HEK293T (cell line): ENCODE results near the gene PPP2R5D.

Experiments used
- CTCF ChIA-PET: fragments of 350-600 bp; formaldehyde crosslinking; extraction: SDS; loops from one replicate; lab custom pipeline; 2021; ENCODE audit warnings: antibody characterized with exemption, inconsistent platforms; lab: Yijun Ruan, JAX
- POLR2A ChIA-PET: fragments of 350-600 bp; formaldehyde crosslinking; extraction: SDS; loops from one replicate; lab custom pipeline; 2020; ENCODE audit warnings: antibody characterized with exemption, inconsistent platforms; lab: Yijun Ruan, JAX
- DNase-seq: peaks from one replicate; pipeline ENCODE4 v3.0.0; 2012; ENCODE audit warnings: mixed read lengths; ENCODE audit errors: extremely low spot score
- ARNT ChIP-seq: fragments of 450-650 bp; IDR thresholded peaks from 2 replicates; pipeline ENCODE4 v1.6.1; 2017; ENCODE audit warnings: mild to moderate bottlenecking
- BHLHE40 ChIP-seq: fragments of 450-650 bp; IDR thresholded peaks from 2 replicates; pipeline ENCODE4 v1.6.1; 2016; ENCODE audit warnings: mild to moderate bottlenecking, moderate library complexity, borderline replicate concordance
- CTBP1 ChIP-seq: fragments of 450-650 bp; IDR thresholded peaks from 2 replicates; pipeline ENCODE4 v1.6.1; 2016; ENCODE audit warnings: borderline replicate concordance
- ELF4 ChIP-seq: fragments of 450-650 bp; IDR thresholded peaks from 2 replicates; pipeline ENCODE4 v1.6.1; 2017; ENCODE audit warnings: antibody characterized with exemption
- FOXA1 ChIP-seq: fragments of 450-650 bp; IDR thresholded peaks from 2 replicates; pipeline ENCODE4 v1.6.1; 2016; ENCODE audit warnings: mild to moderate bottlenecking
- FOXK2 ChIP-seq: fragments of 450-650 bp; IDR thresholded peaks from 2 replicates; pipeline ENCODE4 v1.6.1; 2016; ENCODE audit warnings: mild to moderate bottlenecking
- FOXM1 ChIP-seq: fragments of 450-650 bp; IDR thresholded peaks from 2 replicates; pipeline ENCODE4 v1.6.1; 2017; ENCODE audit warnings: mild to moderate bottlenecking, borderline replicate concordance
- HDGF ChIP-seq: fragments of 450-650 bp; IDR thresholded peaks from 2 replicates; pipeline ENCODE4 v1.6.1; 2017; ENCODE audit warnings: antibody characterized with exemption, borderline replicate concordance
- L3MBTL2 ChIP-seq: fragments of 450-650 bp; conservative IDR thresholded peaks from 2 replicates; pipeline ENCODE4 v1.6.1; 2016; ENCODE audit warnings: mild to moderate bottlenecking
- LEF1 ChIP-seq: fragments of 450-650 bp; IDR thresholded peaks from 2 replicates; pipeline ENCODE4 v1.6.1; 2017; ENCODE audit warnings: mild to moderate bottlenecking, borderline replicate concordance
- NFRKB ChIP-seq: fragments of 450-650 bp; IDR thresholded peaks from 2 replicates; pipeline ENCODE4 v1.6.1; 2016; ENCODE audit warnings: mild to moderate bottlenecking, moderate library complexity
- SP1 ChIP-seq: fragments of 450-650 bp; IDR thresholded peaks from 2 replicates; pipeline ENCODE4 v1.6.1; 2017
- SUZ12 ChIP-seq: fragments of 450-650 bp; IDR thresholded peaks from 2 replicates; pipeline ENCODE4 v1.6.1; 2016; ENCODE audit warnings: mild to moderate bottlenecking
- TARDBP ChIP-seq: fragments of 450-650 bp; IDR thresholded peaks from 2 replicates; pipeline ENCODE4 v1.6.1; 2016
- ZNF384 ChIP-seq: fragments of 450-650 bp; IDR thresholded peaks from 2 replicates; pipeline ENCODE4 v1.6.1; 2016
- TF ChIP-seq, protein P1 (sequence below): fragments of 450-650 bp; IDR thresholded peaks from 2 replicates; pipeline ENCODE4 v1.6.1; 2016

The PPP2R5D gene

GRCh38 chr6:42979523-42980177 lies 4.7 kb upstream of the PPP2R5D start:
- CTCF ChIA-PET: interaction anchor here (0.6 kb wide), 1 partner anchor 415 kb away, joined by 3 read pairs; no protein-coding TSS in a partner anchor
- POLR2A ChIA-PET: interaction anchor here (0.7 to 3.9 kb wide), 28 partner anchors 9 to 195 kb away, joined by 3 to 47 read pairs (median 5); partner anchors contain the start of genes CNPY3, CUL7, GNMT and KLC4
- TF ChIP-seq SUZ12 (no peak), FOXA1 (no peak)
- DNase-seq: no peak

DNA sequence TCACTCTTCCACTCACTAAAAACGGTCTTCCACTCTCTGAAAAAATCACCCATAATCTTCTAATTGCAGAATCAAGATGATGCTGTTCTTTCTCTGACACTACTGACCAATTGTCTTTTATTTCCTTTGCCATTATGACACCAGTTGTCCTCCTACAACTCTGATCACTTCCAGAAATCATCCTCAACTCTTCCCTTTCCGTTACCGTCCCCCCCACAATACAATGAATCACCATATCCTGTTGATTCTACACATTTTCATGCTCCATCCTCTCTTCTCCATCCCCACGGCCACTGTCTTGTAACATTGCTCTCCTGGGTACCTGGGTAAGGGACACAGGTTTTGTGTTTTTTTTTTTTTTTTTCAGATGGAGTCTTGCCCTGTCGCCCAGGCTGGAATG lies 2.5 kb upstream of the PPP2R5D start:
- CTCF ChIA-PET: no interaction called here
- DNase-seq: no peak
- TF ChIP-seq TARDBP: no peak
- no peak for TF ChIP-seq L3MBTL2
- TF ChIP-seq BHLHE40: no peak
- TF ChIP-seq ZNF384: no peak
- TF ChIP-seq ELF4: no peak
- no peak for TF ChIP-seq CTBP1
- no peak for TF ChIP-seq FOXM1
- TF ChIP-seq NFRKB: no peak
- no peak for TF ChIP-seq SP1
- TF ChIP-seq, protein P1, sequence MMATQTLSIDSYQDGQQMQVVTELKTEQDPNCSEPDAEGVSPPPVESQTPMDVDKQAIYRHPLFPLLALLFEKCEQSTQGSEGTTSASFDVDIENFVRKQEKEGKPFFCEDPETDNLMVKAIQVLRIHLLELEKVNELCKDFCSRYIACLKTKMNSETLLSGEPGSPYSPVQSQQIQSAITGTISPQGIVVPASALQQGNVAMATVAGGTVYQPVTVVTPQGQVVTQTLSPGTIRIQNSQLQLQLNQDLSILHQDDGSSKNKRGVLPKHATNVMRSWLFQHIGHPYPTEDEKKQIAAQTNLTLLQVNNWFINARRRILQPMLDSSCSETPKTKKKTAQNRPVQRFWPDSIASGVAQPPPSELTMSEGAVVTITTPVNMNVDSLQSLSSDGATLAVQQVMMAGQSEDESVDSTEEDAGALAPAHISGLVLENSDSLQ: no peak
- TF ChIP-seq SUZ12: no peak
- no peak for TF ChIP-seq FOXA1
- no peak for TF ChIP-seq HDGF
- TF ChIP-seq LEF1: no peak
- TF ChIP-seq ARNT: no peak
- no peak for TF ChIP-seq FOXK2
- POLR2A ChIA-PET: interaction anchor here (3.9 kb wide), 1 partner anchor 40 kb away, joined by 19 read pairs; the partner anchor contains the start of gene RRP36

DNA sequence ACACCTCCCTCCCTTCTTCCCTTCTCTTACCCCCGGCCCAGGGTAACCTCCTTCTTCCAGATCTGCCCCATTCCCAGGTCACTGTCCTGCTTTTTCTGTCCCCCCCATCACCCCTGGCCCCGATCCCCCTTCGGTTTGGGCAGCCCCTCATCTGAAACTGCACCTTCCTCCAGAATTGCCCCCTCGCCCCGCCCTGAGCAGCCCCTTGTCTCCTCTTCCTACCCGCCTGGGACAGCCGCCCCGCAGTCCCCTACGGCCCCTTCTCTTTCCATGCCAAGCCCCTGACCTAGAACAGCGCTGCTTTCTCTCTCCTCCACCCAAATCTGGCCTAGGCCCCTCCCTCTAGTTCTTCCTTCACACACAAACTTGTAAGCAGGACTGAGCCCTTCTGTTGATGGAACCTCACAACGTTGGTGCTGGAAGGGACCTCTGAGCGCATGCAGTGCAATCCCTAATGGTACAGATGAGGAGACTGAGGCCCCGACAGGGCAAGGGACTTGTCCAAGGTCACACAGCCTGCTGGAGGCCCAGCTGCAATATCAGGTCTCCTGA lies 630 bp downstream of the PPP2R5D start:
- DNase-seq: no peak
- POLR2A ChIA-PET: interaction anchor here (1.0 to 2.5 kb wide), 12 partner anchors 10 to 105 kb away, joined by 3 to 78 read pairs (median 12); partner anchors contain the start of genes CNPY3, CUL7, KLHDC3 and MEA1
- TF ChIP-seq ELF4 (no peak), ZNF384 (no peak), CTBP1 (no peak), NFRKB (no peak), FOXA1 (no peak), FOXK2 (no peak), TARDBP (no peak), L3MBTL2 (no peak), ARNT (no peak), BHLHE40 (no peak), LEF1 (no peak), FOXM1 (no peak), SUZ12 (no peak), SP1 (no peak), HDGF (no peak)
- TF ChIP-seq, protein P1: no peak
- CTCF ChIA-PET: no interaction called here

- CTCF ChIA-PET: no interaction called here
- POLR2A ChIA-PET: interaction anchor here (0.6 to 1.8 kb wide), 5 partner anchors 9 to 72 kb away, joined by 3 to 10 read pairs (median 3); partner anchors contain the start of genes KLC4, KLHDC3, MRPL2 and PEX6
- DNase-seq: no peak
- TF ChIP-seq TARDBP: no peak
- no peak for TF ChIP-seq NFRKB
- TF ChIP-seq FOXK2: no peak
- TF ChIP-seq FOXA1: no peak
- no peak for TF ChIP-seq SP1
- no peak for TF ChIP-seq ZNF384
- no peak for TF ChIP-seq LEF1
- TF ChIP-seq ARNT: no peak
- TF ChIP-seq BHLHE40: no peak
- TF ChIP-seq L3MBTL2: no peak
- no peak for TF ChIP-seq CTBP1
- no peak for TF ChIP-seq FOXM1
- TF ChIP-seq SUZ12: no peak
- TF ChIP-seq, protein P1: no peak
- no peak for TF ChIP-seq HDGF
Measured at GRCh38 chr6:42987533-42988451, 3.4 kb downstream of the PPP2R5D start.

DNA sequence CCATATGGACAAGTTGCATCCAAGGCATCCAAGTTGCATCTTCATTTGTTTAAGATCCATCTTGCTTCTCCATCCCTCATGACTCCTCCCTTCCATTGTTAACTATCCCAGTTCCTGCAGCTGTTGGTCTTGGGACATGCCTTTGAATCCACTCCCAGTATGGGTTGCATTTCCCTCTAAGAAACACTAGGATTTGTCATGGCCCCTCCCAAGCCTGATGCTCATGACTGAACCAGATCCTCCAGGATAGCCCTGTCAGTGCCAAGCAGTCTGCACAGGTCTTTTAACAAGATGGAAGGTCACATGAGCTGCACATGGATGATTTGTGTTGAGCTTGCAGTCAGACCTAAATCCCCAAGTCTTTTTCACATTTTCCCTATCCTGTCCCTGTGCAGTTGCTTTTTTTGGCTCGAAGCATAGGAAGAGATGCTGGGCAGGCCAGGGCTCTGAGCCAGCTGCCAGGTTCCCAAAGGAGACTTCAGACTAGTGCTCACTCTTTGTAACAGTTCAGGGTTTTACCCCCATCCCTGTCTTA lies 4.2 kb downstream of the PPP2R5D start:
- ChIA-PET CTCF (no interaction called here), POLR2A (interaction anchor here (1.0 to 1.8 kb wide), 3 partner anchors 9 to 86 kb away, joined by 3 to 10 read pairs (median 5); partner anchors contain the start of genes KLHDC3 and PEX6)
- no peak for DNase-seq
- TF ChIP-seq HDGF: no peak
- no peak for TF ChIP-seq FOXA1
- TF ChIP-seq ELF4: no peak
- TF ChIP-seq SUZ12: no peak
